Hepatic stellate cell (primary cell): ENCODE measurements around the gene CACNB2.
A peak's percentile ranks its signal among the peaks of the same experiment; 100 is the strongest.

ENCODE experiments used
- DNase-seq: peaks from one replicate; pipeline ENCODE4 v3.0.0; 2011; ENCODE audit warnings: low spot score

CACNB2 gene

GRCh38 chr10:18340496-18341051, 200.3 kb downstream of the CACNB2 start:
- DNase-seq: peak; percentile 13

GRCh38 chr10:18341055-18341454, 200.8 kb downstream of the CACNB2 start:
- DNase-seq: no peak

- DNase-seq: no peak
These were observed 203.3 kb downstream of the CACNB2 start for GRCh38 chr10:18343573-18343972.

- no peak for DNase-seq
These were observed 205.1 kb downstream of the CACNB2 start for GRCh38 chr10:18345308-18345707.

GRCh38 chr10:18350340-18350739, 210.1 kb downstream of the CACNB2 start:
- DNase-seq: no peak

GRCh38 chr10:18351421-18351820, 211.2 kb downstream of the CACNB2 start:
- no peak for DNase-seq

- DNase-seq: no peak
These were observed 212.0 kb downstream of the CACNB2 start for GRCh38 chr10:18352175-18352574.

GRCh38 chr10:18359812-18360211, 219.6 kb downstream of the CACNB2 start:
- DNase-seq: no peak

- DNase-seq: no peak
These were observed 222.7 kb downstream of the CACNB2 start for GRCh38 chr10:18362892-18363291.

GRCh38 chr10:18364987-18365775, 225.0 kb downstream of the CACNB2 start:
- DNase-seq: no peak

- no peak for DNase-seq
These were observed 227.6 kb downstream of the CACNB2 start for GRCh38 chr10:18367840-18368239.

- DNase-seq: no peak
These were observed 228.0 kb downstream of the CACNB2 start for GRCh38 chr10:18368273-18368672.

GRCh38 chr10:18368682-18369081, 228.5 kb downstream of the CACNB2 start:
- peak; percentile 9 for DNase-seq

- no peak for DNase-seq
These were observed 229.7 kb downstream of the CACNB2 start for GRCh38 chr10:18369859-18370473.

- no peak for DNase-seq
These were observed 236.4 kb downstream of the CACNB2 start for GRCh38 chr10:18376650-18377049.

- DNase-seq: no peak
These were observed 237.7 kb downstream of the CACNB2 start for GRCh38 chr10:18377898-18378297.

- no peak for DNase-seq
These were observed 238.5 kb downstream of the CACNB2 start for GRCh38 chr10:18378766-18379165.

GRCh38 chr10:18381679-18382078, 241.5 kb downstream of the CACNB2 start:
- no peak for DNase-seq

GRCh38 chr10:18397906-18398305, 257.7 kb downstream of the CACNB2 start:
- no peak for DNase-seq

- no peak for DNase-seq
These were observed 258.9 kb downstream of the CACNB2 start for GRCh38 chr10:18399158-18399557.

GRCh38 chr10:18400201-18400905, 260.1 kb downstream of the CACNB2 start:
- DNase-seq: no peak

- DNase-seq: no peak
These were observed 260.7 kb downstream of the CACNB2 start for GRCh38 chr10:18400906-18401245.
